SK-N-MC (cell line): Measurements from ENCODE around the gene YBEY.

ENCODE experiments used
- EZH2 ChIP-seq: fragments of 200-600 bp; sonication (generic); IDR thresholded peaks from one replicate; pipeline ENCODE4 v1.6.1; 2017; ENCODE audit warnings: antibody characterized with exemption
- POLR2AphosphoS5 ChIP-seq: IDR thresholded peaks from 2 replicates; pipeline ENCODE4 v1.6.1; 2012; ENCODE audit warnings: mild to moderate bottlenecking, low read depth, low read length, borderline replicate concordance

DNA sequence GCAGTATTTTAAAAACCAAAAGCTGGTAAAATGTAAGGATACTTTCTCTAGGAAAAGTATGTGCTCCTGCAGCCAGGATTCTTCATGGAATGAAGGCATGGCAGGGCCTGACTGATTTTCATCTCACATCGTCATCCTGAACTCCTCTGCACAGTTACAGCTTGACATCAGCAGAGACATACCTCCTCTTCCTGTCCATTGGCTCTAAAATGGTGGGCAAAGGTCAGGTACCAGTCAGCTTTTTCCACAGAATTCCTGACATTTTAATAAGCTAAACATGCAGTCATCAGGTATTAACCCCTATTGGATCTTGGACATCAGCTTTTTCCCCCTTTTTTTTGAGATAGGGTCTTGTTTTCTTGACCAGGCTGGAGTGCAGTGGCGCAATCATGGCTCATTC, 43.7 kb downstream of the YBEY start:
- TF ChIP-seq EZH2 (no peak), POLR2AphosphoS5 (no peak)
